HG03439 (cell line): Measurements from ENCODE around the gene PIEZO1.

Experiments
- ATAC-seq: cut with Tn5 transposase; IDR thresholded peaks from one replicate; pipeline ENCODE4 v1.9.1; 2021; ENCODE audit warnings: mild to moderate bottlenecking, moderate library complexity; ENCODE audit not compliant: unreplicated experiment

PIEZO1 gene

GRCh38 chr16:88754109-88754911 is 30.7 kb downstream of the PIEZO1 start:
- no peak for ATAC-seq

- no peak for ATAC-seq
These were observed 31.4 kb downstream of the PIEZO1 start for GRCh38 chr16:88753602-88754001.

DNA sequence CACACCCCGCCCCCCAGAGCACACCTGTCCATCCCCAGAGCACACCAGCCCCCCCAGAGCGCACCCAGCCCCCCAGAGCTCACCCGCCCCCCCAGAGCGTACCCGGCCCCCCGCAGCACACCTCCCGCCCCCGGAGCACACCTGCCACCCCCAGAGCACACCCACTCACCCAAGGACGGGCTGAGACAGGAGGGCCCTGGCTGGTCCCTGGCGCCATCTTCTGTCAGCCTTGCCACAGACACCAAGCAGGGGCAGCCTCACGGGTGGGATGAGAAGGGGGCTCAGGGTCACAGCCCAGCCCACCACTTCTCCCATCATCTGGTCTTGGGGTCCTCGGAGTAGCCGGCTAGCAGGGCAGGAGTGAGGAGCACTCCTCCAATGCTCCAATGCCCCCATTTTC is 31.8 kb downstream of the PIEZO1 start:
- no peak for ATAC-seq

- no peak for ATAC-seq
These were observed 32.5 kb downstream of the PIEZO1 start for GRCh38 chr16:88752386-88753002.

- ATAC-seq: no peak
These were observed 34.2 kb downstream of the PIEZO1 start for GRCh38 chr16:88750854-88751253.

DNA sequence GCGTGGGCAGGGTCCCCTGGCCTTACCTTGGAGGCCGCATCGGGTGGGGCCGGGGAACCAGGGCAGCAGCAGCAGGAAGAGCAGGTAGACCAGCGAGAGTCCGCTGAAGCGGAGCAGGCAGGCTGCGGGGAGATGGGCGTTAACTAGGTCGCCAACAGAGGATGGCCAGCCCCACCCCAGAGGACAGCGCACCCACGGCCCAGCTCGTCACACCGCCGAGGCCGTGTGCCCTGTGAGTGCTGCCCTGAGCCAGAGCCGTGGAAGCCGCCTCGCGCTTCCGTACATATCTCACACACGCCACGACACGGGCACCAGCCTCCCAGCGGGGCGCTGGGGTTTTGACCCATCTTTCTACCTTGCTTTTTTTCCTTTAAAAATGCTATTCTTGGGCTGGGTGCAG is 35.7 kb downstream of the PIEZO1 start:
- ATAC-seq: no peak

DNA sequence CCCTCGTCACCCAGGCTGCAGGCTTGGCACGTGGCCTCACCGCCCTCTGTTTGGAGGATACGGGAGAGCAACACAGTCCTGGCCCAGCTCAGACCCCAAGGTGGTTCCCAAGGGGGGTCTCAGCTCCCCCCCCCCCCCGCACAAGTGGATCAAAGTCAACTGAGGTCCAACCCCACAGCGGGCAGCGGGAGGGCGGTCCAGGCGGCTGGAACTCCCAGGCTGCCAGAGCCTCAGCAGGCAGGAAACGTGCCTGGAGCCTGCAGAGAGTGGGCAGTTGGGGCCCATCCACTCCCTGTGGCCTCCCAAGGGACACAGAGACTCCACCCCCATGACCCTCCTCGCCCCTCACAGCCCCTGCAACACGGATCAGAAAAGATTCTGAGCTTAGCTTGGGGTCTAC is 36.7 kb downstream of the PIEZO1 start:
- ATAC-seq: no peak

- ATAC-seq: no peak
These were observed 37.3 kb downstream of the PIEZO1 start for GRCh38 chr16:88747588-88748301.

- no peak for ATAC-seq
These were observed 38.5 kb downstream of the PIEZO1 start for GRCh38 chr16:88746506-88746905.

DNA sequence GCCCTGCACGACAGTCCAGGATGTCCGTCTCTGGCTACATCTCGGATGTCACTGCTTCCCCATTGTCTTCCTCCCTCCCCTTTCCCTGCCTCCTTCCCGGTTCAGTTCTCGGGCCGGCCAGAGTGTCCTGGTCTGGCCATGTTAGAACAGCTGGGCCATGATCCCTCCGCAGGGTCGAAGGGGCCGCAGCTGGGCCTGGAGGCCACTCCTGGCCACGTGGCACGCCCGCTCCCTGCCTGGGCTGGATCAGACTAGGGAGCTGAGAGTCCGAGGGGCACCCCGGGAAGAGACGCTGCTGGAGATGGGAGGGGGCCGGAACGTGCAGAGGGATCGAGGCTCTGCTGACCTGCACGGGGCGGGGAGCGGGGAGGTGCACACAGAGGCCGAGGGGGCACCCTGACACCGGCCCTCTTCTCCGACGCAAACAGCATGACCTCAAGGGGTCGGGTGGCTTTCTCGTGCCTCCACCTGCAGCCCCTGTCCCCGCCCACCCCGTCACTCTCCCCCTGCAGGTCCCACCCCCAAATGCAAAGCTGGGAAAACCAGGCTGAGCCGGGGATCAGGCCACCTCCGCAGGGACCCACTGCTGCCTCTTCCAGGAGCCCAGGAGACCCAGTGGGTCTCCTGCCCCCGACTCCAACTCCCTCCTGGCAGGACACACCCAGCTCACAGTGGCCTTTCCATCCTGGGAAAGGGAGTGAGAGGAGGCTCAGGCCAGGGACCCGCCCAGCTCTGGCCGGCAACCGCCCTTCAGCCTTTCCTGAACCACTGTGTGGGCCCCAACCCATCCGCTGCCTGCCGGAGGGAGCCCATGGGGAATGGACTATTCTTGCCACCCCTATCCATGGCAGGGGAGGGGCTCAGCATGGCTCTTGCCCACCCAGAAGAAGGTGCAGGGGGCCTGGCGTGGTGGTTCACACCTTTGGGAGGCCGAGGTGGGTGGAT is 40.2 kb downstream of the PIEZO1 start:
- ATAC-seq: no peak

GRCh38 chr16:88743693-88744576 is 41.1 kb downstream of the PIEZO1 start:
- no peak for ATAC-seq

GRCh38 chr16:88742896-88743605 is 42.0 kb downstream of the PIEZO1 start:
- ATAC-seq: no peak

DNA sequence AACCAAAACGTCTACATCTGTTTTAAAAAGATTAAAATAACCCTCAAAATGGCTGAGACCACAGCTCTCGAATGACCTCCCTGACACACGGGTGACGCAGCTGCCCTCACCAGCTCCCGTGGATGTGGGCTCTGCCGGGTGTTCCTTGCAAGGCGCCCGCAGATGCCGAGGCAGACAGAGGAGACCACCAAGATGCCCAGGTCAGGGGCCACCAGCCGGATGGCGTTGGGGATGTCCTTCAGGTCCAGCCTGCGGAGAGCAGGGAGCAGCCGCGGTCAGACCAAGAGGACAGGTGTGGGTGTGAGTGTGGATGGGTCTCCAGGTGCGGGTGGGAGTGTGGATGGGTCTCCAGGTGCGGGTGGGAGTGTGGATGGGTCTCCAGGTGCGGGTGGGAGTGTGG is 43.7 kb downstream of the PIEZO1 start:
- ATAC-seq: no peak

- ATAC-seq: no peak
These were observed 44.3 kb downstream of the PIEZO1 start for GRCh38 chr16:88740727-88741055.

DNA sequence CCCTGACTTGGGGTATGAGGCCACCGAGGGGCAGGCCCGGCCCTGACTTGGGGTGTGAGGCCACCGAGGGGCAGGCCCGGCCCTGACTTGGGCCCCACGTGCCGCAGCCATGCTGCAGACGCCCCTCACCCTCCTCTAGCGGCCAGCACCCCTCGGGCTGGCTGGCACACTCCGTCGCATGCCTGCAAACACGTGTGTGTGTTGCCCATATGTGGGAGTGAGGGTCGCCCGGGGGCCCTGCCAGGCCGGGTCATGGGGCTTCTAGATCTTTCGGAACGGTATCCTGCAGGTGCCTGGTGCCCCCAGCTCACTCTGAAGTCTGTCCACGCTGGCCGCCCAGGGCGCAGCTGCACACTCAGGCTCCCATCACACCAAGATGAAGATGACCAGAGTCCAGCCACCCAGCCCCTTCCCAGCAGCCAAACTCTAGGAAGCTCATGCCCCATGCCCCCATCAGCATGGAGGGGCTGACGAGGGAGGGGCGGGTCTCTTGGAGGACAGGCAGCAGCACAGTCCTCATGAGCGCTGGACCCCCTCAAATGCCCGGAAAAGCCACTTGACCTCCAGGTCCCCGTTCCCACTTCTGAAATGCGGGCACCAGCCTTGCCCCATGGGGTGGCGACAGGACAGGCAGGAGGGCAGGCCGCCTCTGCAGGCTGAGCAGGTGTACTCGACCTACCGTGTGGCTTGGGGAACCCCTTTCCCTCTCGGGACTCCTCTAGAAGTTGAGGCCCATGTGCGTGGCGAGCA is 44.9 kb downstream of the PIEZO1 start:
- ATAC-seq: no peak

- ATAC-seq: no peak
These were observed 45.7 kb downstream of the PIEZO1 start for GRCh38 chr16:88739139-88739976.

DNA sequence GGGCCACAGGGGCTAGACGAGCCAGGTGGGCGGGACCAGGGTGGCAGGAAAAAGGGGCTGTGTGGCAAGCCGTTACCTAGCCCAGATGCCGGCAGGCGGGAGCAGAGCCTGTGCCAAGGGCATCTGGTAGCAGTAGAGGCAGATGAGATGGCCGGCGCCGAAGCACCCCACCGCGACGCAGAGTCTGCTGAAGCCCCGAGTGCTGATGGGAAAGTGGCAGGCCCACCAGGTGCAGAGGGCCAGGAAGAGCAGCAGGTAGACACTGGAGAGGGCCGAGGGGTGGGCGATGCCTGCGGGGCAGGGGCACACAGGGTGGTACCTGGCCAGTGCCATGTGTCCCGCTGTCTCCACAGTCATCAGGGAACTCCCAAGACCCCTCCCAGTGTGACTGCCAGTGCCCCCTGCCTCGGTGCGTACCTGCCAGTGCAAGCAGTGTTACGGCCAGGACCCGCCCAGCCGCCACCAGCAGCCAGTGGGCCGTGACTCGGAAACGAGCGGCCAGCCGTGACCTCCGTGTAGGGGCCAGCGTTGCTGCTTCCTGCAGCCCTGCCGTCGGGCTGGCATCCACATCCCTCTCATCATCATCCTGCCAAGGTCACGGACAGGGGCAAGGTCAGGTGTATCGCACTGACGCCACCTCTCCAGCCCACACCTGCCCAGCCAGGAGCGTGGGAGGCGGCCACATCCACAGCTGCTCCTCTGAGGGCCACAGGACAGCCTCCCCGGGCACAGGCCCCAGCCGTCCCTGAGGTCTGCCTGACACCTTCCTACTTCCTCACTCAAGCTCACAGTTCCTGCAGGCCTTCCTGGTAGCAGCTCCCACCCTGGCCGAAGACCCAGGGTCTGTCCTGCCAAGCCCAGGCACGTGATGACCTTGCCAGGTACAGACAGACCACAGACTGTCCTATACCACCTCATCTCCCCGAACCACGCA is 46.6 kb downstream of the PIEZO1 start:
- no peak for ATAC-seq
